ENCODE data around the gene CPAMD8. TPM values are rescaled to one million over a fixed set of nuclear protein-coding genes. Genes with fewer than 3 reads are reported as not detected.

The CPAMD8 gene
- total RNA-seq, 1 donor = 0.36 TPM

DNA sequence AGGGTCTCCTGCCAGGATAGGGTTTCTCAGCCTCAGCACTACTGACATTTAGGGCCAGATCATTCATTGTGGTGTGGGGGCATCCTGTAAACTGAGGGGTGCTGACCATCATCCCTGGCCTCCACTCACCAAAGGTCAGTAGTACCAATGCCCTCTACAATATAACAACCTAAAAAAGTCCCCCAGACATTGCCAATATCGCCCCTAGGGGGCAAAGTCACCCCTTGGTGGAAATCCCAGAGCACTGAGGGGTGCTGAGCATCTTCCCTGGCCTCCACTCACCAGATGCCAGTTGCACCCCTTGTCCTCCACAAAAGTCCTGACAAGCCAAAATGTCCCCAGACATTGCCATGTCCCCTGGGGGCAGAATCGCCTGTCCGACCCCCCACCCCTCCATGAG, 21.6 kb downstream of the CPAMD8 start:
- no peaks in the 10 kb centered on the region for H3K4me1 ChIP-seq (ENCODE audit: insufficient read depth, low read length)
- TF ChIP-seq, protein P1, sequence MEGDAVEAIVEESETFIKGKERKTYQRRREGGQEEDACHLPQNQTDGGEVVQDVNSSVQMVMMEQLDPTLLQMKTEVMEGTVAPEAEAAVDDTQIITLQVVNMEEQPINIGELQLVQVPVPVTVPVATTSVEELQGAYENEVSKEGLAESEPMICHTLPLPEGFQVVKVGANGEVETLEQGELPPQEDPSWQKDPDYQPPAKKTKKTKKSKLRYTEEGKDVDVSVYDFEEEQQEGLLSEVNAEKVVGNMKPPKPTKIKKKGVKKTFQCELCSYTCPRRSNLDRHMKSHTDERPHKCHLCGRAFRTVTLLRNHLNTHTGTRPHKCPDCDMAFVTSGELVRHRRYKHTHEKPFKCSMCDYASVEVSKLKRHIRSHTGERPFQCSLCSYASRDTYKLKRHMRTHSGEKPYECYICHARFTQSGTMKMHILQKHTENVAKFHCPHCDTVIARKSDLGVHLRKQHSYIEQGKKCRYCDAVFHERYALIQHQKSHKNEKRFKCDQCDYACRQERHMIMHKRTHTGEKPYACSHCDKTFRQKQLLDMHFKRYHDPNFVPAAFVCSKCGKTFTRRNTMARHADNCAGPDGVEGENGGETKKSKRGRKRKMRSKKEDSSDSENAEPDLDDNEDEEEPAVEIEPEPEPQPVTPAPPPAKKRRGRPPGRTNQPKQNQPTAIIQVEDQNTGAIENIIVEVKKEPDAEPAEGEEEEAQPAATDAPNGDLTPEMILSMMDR (IDR thresholded peaks at IDR 0.05; ENCODE audit: extremely low read depth, low read depth, low read length) = peak; percentile 5
- H3K27me3 ChIP-seq (ENCODE audit: insufficient read depth, low read length) = no peaks in the 10 kb centered on the region
- H3K27ac ChIP-seq (ENCODE audit: low read depth, low read length) = no peak overlapping the region
- no peak overlapping the region for H2AFZ ChIP-seq (ENCODE audit: low read length)
- no peaks in the 10 kb centered on the region for H4K20me1 ChIP-seq (ENCODE audit: insufficient read depth, low read length)
- no peaks in the 10 kb centered on the region for H3K79me2 ChIP-seq (ENCODE audit: insufficient read depth, low read length)
- H3K36me3 ChIP-seq (ENCODE audit: insufficient read depth, low read length) = no peaks in the 10 kb centered on the region
- H3K9me3 ChIP-seq (ENCODE audit: low read depth, low read length) = no peaks in the 10 kb centered on the region
- H3K4me3 ChIP-seq (ENCODE audit: insufficient read depth, low read length) = no peak overlapping the region
- no peak overlapping the region for H3K4me2 ChIP-seq (ENCODE audit: insufficient read depth, low read length)
- DNase-seq (ENCODE audit: insufficient read length, low spot score, missing footprints) = no peak

GRCh38 chr19:17004386-17004785, 22.2 kb downstream of the CPAMD8 start:
- Histone ChIP-seq H3K27me3 (ENCODE audit: insufficient read depth, low read length) (no peaks in the 10 kb centered on the region), H3K9me3 (ENCODE audit: low read depth, low read length) (no peaks in the 10 kb centered on the region), H3K79me2 (ENCODE audit: insufficient read depth, low read length) (no peaks in the 10 kb centered on the region), H3K4me2 (ENCODE audit: insufficient read depth, low read length) (no peak overlapping the region), H3K4me1 (ENCODE audit: insufficient read depth, low read length) (no peaks in the 10 kb centered on the region), H2AFZ (ENCODE audit: low read length) (no peak overlapping the region), H3K27ac (ENCODE audit: low read depth, low read length) (no peak overlapping the region), H3K36me3 (ENCODE audit: insufficient read depth, low read length) (no peaks in the 10 kb centered on the region), H3K4me3 (ENCODE audit: insufficient read depth, low read length) (no peak overlapping the region), H4K20me1 (ENCODE audit: insufficient read depth, low read length) (no peaks in the 10 kb centered on the region)
- TF ChIP-seq, protein P1 (IDR thresholded peaks at IDR 0.05; ENCODE audit: extremely low read depth, low read depth, low read length) = no peak
- DNase-seq (ENCODE audit: insufficient read length, low spot score, missing footprints) = no peak

- H3K27ac ChIP-seq (ENCODE audit: low read depth, low read length) = no peak overlapping the region
- no peak overlapping the region for H3K4me3 ChIP-seq (ENCODE audit: insufficient read depth, low read length)
- no peak overlapping the region for H2AFZ ChIP-seq (ENCODE audit: low read length)
- H3K4me1 ChIP-seq (ENCODE audit: insufficient read depth, low read length) = no peaks in the 10 kb centered on the region
- no peaks in the 10 kb centered on the region for H4K20me1 ChIP-seq (ENCODE audit: insufficient read depth, low read length)
- H3K27me3 ChIP-seq (ENCODE audit: insufficient read depth, low read length) = no peaks in the 10 kb centered on the region
- DNase-seq (ENCODE audit: insufficient read length, low spot score, missing footprints) = no peak
- no peaks in the 10 kb centered on the region for H3K79me2 ChIP-seq (ENCODE audit: insufficient read depth, low read length)
- H3K36me3 ChIP-seq (ENCODE audit: insufficient read depth, low read length) = no peaks in the 10 kb centered on the region
- H3K9me3 ChIP-seq (ENCODE audit: low read depth, low read length) = no peaks in the 10 kb centered on the region
- TF ChIP-seq, protein P1 (IDR thresholded peaks at IDR 0.05; ENCODE audit: extremely low read depth, low read depth, low read length) = no peak
- H3K4me2 ChIP-seq (ENCODE audit: insufficient read depth, low read length) = no peak overlapping the region
These were observed 24.2 kb downstream of the CPAMD8 start for GRCh38 chr19:17002455-17002854.

DNA sequence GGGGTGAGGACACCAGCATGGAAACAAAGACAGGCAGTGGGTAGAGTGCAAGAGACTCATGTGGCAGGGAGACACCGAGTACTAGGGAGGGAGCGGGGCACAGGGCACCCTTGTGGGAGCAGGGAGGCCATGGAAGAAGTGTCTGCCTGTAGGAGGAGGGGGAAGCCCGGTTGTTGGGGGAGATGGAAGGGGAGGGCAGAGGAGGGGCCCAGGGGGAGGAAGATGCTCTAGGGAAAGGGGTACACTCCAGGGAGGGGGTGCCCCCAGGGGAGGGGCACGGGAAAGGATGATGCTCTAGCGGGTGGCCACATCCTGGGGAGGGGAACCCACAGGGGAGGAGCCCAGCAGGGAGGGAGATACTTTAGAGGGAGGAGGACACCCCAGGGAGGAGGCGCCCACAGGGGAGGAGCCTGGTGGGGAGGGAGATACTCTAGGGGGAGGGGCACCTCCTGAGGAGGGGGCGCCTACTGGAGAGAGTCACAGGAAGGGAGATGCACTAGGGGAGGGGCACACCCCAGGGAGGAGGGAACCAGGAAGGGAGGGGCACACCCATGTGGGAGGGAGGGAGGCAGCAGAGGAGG, 24.9 kb downstream of the CPAMD8 start:
- H3K27me3 ChIP-seq (ENCODE audit: insufficient read depth, low read length) = no peaks in the 10 kb centered on the region
- H4K20me1 ChIP-seq (ENCODE audit: insufficient read depth, low read length) = no peaks in the 10 kb centered on the region
- H3K36me3 ChIP-seq (ENCODE audit: insufficient read depth, low read length) = no peaks in the 10 kb centered on the region
- TF ChIP-seq, protein P1 (IDR thresholded peaks at IDR 0.05; ENCODE audit: extremely low read depth, low read depth, low read length) = no peak
- no peak overlapping the region for H3K4me3 ChIP-seq (ENCODE audit: insufficient read depth, low read length)
- H2AFZ ChIP-seq (ENCODE audit: low read length) = no peak overlapping the region
- no peaks in the 10 kb centered on the region for H3K9me3 ChIP-seq (ENCODE audit: low read depth, low read length)
- no peaks in the 10 kb centered on the region for H3K4me1 ChIP-seq (ENCODE audit: insufficient read depth, low read length)
- no peak overlapping the region for H3K4me2 ChIP-seq (ENCODE audit: insufficient read depth, low read length)
- no peak overlapping the region for H3K27ac ChIP-seq (ENCODE audit: low read depth, low read length)
- DNase-seq (ENCODE audit: insufficient read length, low spot score, missing footprints) = no peak
- H3K79me2 ChIP-seq (ENCODE audit: insufficient read depth, low read length) = no peaks in the 10 kb centered on the region
